GM23338 (cell line): ENCODE measurements around the gene MYCN.

ENCODE experiments used
- CREB1 ChIP-seq: fragments of 250-450 bp; sonication (Bioruptor Pico); IDR thresholded peaks from 2 replicates; pipeline ENCODE4 v1.5.0; 2020; ENCODE audit warnings: low read depth, mild to moderate bottlenecking, moderate library complexity
- EZH2 ChIP-seq: fragments of 200-600 bp; sonication (generic); IDR thresholded peaks from one replicate; pipeline ENCODE4 v1.8.0; 2017; ENCODE audit warnings: antibody characterized with exemption, mild to moderate bottlenecking, low read depth; ENCODE audit not compliant: unreplicated experiment
- EZH2phosphoT487 ChIP-seq: fragments of 200-600 bp; sonication (generic); IDR thresholded peaks from one replicate; pipeline ENCODE4 v1.8.1; 2018; ENCODE audit warnings: antibody characterized with exemption; ENCODE audit not compliant: unreplicated experiment
- JUNB ChIP-seq: IDR thresholded peaks from one replicate; pipeline ENCODE4 v1.6.1; 2016; ENCODE audit warnings: antibody characterized with exemption; ENCODE audit not compliant: unreplicated experiment
- POLR2AphosphoS5 ChIP-seq: IDR thresholded peaks from 2 replicates; pipeline ENCODE4 v1.6.1; 2016; ENCODE audit warnings: antibody characterized with exemption, low read depth
- REST ChIP-seq: IDR thresholded peaks from one replicate; pipeline ENCODE4 v1.6.1; 2018; ENCODE audit warnings: antibody characterized with exemption; ENCODE audit not compliant: unreplicated experiment
- TF ChIP-seq, protein P1 (sequence below), 2 experiments: fragments of 200-600 bp in 1 of 2; sonication (generic) in 1 of 2; conservative IDR thresholded peaks; 2 replicates each; pipeline versions ENCODE4 v1.5.1 to v1.6.1; 2016 to 2017; ENCODE audit warnings: antibody characterized with exemption in 2 of 2, low read depth in 2 of 2, mild to moderate bottlenecking in 2 of 2, moderate library complexity in 1 of 2

GRCh38 chr2:15890936-15891905, 49.1 kb upstream of the MYCN start:
- TF ChIP-seq, protein P1, sequence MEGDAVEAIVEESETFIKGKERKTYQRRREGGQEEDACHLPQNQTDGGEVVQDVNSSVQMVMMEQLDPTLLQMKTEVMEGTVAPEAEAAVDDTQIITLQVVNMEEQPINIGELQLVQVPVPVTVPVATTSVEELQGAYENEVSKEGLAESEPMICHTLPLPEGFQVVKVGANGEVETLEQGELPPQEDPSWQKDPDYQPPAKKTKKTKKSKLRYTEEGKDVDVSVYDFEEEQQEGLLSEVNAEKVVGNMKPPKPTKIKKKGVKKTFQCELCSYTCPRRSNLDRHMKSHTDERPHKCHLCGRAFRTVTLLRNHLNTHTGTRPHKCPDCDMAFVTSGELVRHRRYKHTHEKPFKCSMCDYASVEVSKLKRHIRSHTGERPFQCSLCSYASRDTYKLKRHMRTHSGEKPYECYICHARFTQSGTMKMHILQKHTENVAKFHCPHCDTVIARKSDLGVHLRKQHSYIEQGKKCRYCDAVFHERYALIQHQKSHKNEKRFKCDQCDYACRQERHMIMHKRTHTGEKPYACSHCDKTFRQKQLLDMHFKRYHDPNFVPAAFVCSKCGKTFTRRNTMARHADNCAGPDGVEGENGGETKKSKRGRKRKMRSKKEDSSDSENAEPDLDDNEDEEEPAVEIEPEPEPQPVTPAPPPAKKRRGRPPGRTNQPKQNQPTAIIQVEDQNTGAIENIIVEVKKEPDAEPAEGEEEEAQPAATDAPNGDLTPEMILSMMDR (conservative IDR thresholded peaks at IDR 0.05; ENCODE audit: low read depth in 2 of 2): no peak
- no peak for TF ChIP-seq EZH2
- no peak for TF ChIP-seq EZH2phosphoT487
- TF ChIP-seq REST: no peak
- no peak for TF ChIP-seq JUNB
- no peak for TF ChIP-seq POLR2AphosphoS5
- no peak for TF ChIP-seq CREB1 (CRISPR knock-in tag)
